ENCODE results near the gene TMEM91.

DNA sequence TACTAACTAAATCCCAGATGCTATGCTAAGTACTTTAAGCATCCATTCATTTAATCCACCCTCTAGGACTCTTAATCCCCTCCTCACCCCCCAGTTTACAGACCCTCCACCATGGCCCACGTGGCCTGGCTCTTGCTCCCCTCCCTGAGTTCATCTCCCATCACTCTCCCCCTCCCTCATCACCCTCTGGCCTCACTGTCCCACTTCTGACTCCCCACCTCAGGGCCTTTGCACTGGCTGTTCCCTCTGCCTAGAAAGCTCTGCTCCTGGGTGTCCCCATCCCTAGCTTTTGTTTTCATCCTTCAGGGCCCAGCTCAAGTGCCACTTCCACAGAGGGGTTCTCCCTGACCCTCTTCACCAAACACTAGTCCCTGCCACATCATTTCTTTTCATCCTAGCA lies 16.6 kb upstream of the TMEM91 start:
- TF ChIP-seq, protein P1, sequence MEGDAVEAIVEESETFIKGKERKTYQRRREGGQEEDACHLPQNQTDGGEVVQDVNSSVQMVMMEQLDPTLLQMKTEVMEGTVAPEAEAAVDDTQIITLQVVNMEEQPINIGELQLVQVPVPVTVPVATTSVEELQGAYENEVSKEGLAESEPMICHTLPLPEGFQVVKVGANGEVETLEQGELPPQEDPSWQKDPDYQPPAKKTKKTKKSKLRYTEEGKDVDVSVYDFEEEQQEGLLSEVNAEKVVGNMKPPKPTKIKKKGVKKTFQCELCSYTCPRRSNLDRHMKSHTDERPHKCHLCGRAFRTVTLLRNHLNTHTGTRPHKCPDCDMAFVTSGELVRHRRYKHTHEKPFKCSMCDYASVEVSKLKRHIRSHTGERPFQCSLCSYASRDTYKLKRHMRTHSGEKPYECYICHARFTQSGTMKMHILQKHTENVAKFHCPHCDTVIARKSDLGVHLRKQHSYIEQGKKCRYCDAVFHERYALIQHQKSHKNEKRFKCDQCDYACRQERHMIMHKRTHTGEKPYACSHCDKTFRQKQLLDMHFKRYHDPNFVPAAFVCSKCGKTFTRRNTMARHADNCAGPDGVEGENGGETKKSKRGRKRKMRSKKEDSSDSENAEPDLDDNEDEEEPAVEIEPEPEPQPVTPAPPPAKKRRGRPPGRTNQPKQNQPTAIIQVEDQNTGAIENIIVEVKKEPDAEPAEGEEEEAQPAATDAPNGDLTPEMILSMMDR (IDR thresholded peaks at IDR 0.05), result no peak
- no peak for TF ChIP-seq POLR2A (IDR thresholded peaks at IDR 0.05)
